GM21529 (cell line): ENCODE results near the gene CDH13.
A peak's percentile ranks its signal among the peaks of the same experiment; 100 is the strongest.

Experiments used
- ATAC-seq: cut with Tn5 transposase; IDR thresholded peaks from one replicate; pipeline ENCODE4 v1.9.1; 2021; ENCODE audit not compliant: unreplicated experiment

CDH13 gene

GRCh38 chr16:82684256-82684655 lies 57.5 kb downstream of the CDH13 start:
- no peak for ATAC-seq

GRCh38 chr16:82685526-82685925 lies 58.8 kb downstream of the CDH13 start:
- no peak for ATAC-seq

GRCh38 chr16:82694239-82694874 lies 67.6 kb downstream of the CDH13 start:
- no peak for ATAC-seq

- no peak for ATAC-seq
Observed at GRCh38 chr16:82695806-82696205, 69.0 kb downstream of the CDH13 start.

DNA sequence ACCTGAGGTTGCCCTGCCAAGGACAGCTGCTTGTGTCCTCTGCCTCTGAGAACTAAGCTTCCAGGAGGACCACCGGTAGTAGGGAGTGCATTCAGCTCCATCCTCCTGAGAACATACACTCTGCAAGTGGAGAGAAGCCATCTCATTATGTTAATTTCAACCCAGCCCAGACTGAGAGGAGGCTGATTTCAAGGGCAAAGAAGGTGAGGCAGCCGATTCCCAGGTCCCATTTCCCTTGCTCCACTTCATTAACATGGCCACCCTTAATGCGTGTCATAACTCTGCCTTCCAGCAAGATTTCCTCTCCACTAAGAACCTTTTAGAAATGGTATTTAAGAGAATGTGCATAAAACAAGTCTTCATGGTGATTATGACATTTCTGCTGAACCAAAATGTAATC lies 72.5 kb downstream of the CDH13 start:
- ATAC-seq = no peak

DNA sequence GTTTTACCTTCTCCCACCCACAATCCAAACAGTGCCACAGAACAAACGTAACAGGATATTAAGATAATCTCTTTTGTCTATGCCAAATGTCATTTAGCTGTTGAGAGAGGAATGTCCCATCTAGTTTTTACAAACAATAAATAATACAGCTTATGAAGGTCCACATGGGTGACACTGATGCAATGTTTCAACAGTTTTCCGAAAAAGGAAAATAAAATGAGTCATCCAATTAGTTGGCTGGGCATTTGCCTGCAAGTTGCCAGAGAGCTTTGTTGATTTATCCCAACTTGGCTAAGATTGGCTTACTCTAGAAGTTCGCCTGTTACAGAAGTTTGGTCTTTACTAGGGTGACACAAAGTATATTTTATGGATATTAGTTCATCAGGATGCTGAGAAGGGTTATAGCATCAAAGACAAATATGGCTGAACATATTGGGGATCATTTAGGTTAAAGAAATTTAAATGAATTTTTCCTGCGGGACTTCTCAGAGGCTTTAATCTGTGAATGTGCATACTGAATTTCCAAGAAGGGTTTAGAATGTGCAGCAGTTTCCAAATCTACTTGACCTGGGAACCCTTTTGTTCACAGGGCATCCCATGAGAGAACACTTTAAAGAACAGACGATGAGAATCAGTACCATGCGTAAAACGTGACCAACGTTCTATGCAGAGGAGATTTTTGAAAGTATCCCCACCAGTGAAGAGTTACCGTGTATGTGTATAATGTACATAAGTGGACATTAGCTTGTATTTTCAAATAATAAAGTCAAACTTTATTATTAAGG lies 73.1 kb downstream of the CDH13 start:
- ATAC-seq = no peak

GRCh38 chr16:82700541-82701235 lies 73.9 kb downstream of the CDH13 start:
- ATAC-seq = no peak

DNA sequence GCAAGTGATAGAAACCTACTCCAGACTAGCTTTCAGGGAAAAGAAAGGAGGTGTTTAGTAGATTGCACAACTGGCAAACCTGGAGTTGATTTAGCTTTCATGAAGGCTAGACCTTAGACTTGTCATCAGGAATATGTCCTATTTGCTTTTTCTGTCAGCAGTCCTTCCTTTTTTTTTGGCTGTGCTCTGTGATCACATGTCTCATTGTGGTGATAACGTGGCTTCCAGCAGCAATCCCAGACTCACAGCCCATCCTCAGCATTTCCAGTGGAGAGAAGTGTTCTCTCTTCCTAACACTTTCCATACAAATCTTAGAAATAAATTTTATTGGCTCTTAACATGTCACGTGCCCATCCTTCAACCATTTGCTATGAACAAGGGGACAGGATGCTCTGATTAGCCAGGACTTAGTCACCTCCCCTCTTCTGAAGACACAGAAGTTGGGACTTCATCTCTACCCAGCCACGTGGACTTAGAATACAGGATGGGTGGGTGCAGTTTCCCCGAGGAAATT lies 74.7 kb downstream of the CDH13 start:
- ATAC-seq = no peak

GRCh38 chr16:82703161-82703560 lies 76.4 kb downstream of the CDH13 start:
- no peak for ATAC-seq

DNA sequence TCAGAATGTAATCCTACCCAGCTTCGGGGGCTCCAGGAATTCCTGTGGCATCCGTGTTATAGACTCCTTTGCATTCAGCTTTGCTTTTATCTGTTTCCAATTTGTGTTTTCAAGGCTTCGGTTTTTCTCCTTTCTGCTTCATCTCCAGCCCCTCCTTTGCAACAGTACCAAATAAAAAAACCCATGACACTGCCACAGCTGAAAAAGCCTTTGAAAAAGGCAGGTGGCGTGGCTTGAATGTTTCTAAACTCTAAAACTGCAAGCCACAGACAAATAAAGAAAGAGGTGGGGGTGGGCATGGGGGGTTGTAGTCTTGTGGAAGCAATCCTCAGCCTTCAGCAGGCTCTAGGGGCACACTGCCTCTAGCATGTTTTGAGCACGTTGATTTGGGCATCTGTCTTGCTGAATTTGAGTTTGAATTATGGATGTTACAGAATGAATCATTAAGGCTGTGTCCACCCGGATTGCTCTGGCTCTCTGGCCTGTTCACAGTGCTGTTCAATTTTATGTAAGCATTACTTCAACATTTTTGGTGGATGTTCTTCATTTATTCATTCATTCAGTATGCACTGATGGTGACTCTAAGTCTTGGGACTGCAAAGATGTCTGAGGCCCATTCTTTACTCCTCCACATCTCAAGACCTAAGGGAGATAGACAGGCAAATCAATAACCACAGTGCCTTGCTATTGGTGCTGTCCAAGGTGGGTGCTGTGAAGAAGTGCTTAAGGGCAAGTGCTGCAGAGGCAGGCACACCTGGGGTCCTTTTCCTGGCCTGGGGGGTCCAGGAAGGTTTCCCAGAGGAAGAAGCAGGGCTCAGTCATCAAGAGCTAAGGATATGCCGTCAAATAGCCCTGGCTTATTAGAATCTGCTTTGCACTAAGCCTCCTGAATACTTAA lies 77.4 kb downstream of the CDH13 start:
- no peak for ATAC-seq

- ATAC-seq = no peak
Observed at GRCh38 chr16:82709987-82710386, 83.2 kb downstream of the CDH13 start.

GRCh38 chr16:82713778-82714177 lies 87.0 kb downstream of the CDH13 start:
- ATAC-seq = no peak

GRCh38 chr16:82715160-82715559 lies 88.4 kb downstream of the CDH13 start:
- no peak for ATAC-seq

GRCh38 chr16:82715833-82716232 lies 89.1 kb downstream of the CDH13 start:
- ATAC-seq = no peak

DNA sequence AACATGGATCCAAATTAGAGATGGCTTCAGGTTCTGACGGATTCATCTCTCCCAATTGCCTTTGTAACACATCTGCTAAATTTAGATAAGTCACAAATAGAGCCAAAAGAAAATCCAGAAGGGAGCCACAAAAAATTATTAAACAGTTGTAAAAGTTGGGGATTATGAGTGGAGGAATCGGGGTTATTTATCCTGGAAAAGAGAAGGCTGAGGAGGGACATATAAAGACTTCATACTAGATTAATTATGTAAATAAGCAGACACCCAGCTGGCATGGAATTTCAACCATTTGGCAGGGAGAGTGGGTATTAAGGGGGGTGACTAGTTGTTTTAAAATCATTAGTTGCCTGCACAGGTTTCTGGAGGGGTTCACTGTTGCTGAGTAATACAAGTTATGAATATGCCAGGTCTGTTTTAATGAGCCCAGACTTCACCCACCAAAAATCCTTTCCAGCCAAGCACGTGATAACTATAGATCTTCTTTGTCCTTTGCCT lies 89.6 kb downstream of the CDH13 start:
- ATAC-seq = no peak

- ATAC-seq = no peak
Observed at GRCh38 chr16:82720414-82720813, 93.6 kb downstream of the CDH13 start.

GRCh38 chr16:82726306-82726705 lies 99.5 kb downstream of the CDH13 start:
- ATAC-seq = no peak

DNA sequence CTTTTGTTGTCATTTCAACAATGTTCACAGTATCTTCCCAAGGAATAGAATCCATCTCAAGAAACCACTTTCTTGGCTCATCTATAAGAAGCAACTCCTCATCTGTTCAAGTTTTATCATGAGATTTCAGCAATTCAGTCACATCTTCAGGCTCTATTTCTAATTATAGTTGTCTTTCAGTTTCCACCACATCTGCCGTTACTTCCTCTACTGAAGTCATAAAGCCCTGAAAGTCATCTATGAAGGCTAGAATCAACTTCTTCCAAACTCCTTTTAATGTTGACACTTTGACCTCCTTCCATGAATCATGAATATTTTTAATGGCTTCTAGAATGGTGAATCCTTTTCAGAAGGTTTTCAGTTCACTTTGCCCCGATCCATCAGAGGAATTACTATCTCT lies 102.1 kb downstream of the CDH13 start:
- ATAC-seq = peak; percentile 79

DNA sequence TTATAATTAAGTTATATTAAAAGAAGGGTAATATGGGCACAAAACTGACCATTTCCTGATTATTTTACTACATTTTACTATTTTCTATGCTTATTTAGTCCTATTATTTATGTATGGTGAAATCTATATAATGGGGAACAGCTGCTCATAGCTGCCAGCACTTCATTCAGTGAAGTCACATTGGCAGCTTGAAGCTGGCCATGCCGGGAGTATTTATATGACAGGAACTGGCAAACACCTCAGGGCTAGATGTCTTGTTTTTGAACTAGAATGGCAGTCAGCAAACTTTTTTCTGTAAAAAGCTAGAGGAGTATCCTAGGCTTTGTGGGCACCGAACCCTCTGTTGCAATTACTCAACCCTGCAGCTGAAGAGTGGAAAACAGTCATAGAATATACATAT lies 104.1 kb downstream of the CDH13 start:
- ATAC-seq = no peak

GRCh38 chr16:82732461-82732860 lies 105.7 kb downstream of the CDH13 start:
- no peak for ATAC-seq

DNA sequence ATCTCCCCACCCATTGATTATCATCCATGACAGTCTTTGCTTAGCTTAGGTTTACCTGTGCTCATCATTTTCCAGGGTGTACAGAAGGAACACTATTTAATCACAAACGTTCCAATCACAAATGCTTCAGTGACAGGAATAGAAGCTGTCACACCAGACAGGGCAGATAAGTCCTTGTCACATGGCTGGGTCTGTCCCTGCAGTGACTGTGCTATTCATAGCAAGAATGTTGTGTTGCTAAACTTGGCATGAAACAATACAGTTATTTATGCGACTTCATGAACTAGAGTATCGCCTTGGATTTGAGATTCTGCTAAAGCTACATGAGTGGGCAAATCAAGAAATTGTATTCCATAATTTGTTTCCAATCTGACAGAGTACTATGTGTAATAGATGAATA lies 108.4 kb downstream of the CDH13 start:
- ATAC-seq = peak; percentile 81
